Body of pancreas (tissue), 4 donors: ENCODE data around the gene ACCS. TPM values are rescaled to one million over a fixed set of nuclear protein-coding genes. Genes with fewer than 3 reads are reported as not detected.

ENCODE experiments used
- ATAC-seq: fragments of 150-250 bp; one replicate; pipeline ENCODE4 v1.9.1; 2016
- DNase-seq, 4 donors: peaks; one replicate each; pipeline ENCODE4 v3.0.0-alpha.2; 2019
- H3K27ac ChIP-seq, 4 donors: fragments of 200-600 bp; sonication (generic); 1 replicate in 3 of 4; 2 replicates in 1 of 4; pipeline versions ENCODE4 v1.5.1 to v1.6.1; 2016 to 2019; ENCODE audit warnings: mild to moderate bottlenecking in 1 of 4, mixed read lengths in 1 of 4, moderate library complexity in 1 of 4
- H3K27me3 ChIP-seq, 2 donors: fragments of 200-600 bp; sonication (generic); one replicate each; pipeline ENCODE4 v1.6.0; 2016; ENCODE audit warnings: mild to moderate bottlenecking in 1 of 2
- H3K36me3 ChIP-seq, 2 donors: fragments of 200-600 bp; sonication (generic); replicated peaks in 1 of 2; 2 replicates each; pipeline ENCODE4 v1.5.1; 2016; ENCODE audit warnings: low read depth in 2 of 2; ENCODE audit not compliant: insufficient read depth in 1 of 2
- H3K4me1 ChIP-seq: fragments of 200-600 bp; sonication (generic); one replicate; pipeline ENCODE4 v1.6.0; 2016
- H3K4me3 ChIP-seq, 2 donors: fragments of 200-600 bp; sonication (generic); 1 replicate in 1 of 2; 2 replicates in 1 of 2; pipeline ENCODE4 v1.5.1; 2016 to 2019
- H3K9me3 ChIP-seq, 3 donors: fragments of 200-600 bp; sonication (generic); 1 replicate in 2 of 3; 2 replicates in 1 of 3; pipeline ENCODE4 v1.5.1; 2016
- POLR2A ChIP-seq, 3 donors: fragments of 450-650 bp; IDR thresholded peaks; one replicate each; pipeline ENCODE4 v1.6.1; 2016; ENCODE audit warnings: antibody characterized with exemption in 3 of 3, mild to moderate bottlenecking in 2 of 3
- WGBS, 2 donors: methylation state at CpG; one replicate each; pipeline ENCODE4 v1.1.5; 2017; 5-methylcytosine and 5-hydroxymethylcytosine counted together
- intact Hi-C: fragments of 100-400 bp; cut with DNase I; formaldehyde crosslinking; loops from one replicate; pipeline ENCODE4 v1.15.1; 2023
- total RNA-seq, 2 donors: library from RNA; depleted of rRNA; stranded (reverse); fragments of >200 nt; gene quantifications; one replicate each; pipeline ENCODE4 v1.1.0, GENCODE V29; 2016
- TF ChIP-seq, protein P1 (sequence below), 7 experiments: fragments of 450-650 bp in 4 of 7; fragments of 200-600 bp in 3 of 7; sonication (generic) in 3 of 7; IDR thresholded peaks; one replicate each; pipeline ENCODE4 v1.5.1; 2016 to 2019; ENCODE audit warnings: antibody characterized with exemption in 7 of 7

Gene ACCS
- total RNA-seq, 2 donors from 2014 or later: 14.3 to 64.9 TPM

DNA sequence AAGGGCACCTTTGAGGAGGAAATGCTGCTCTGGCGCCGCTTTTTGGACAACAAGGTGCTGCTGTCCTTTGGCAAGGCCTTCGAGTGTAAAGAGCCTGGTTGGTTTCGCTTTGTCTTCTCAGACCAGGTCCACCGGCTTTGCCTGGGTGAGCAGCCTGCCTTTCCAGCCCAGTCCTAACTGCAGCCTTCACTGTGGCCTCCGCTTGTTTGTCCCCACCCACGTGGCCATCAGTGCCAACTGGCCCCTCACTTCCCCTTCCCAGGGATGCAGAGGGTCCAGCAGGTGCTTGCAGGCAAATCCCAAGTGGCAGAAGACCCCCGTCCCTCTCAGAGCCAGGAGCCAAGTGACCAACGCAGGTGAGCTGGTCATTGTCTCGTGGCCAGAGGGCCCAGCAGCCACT, 17.4 kb downstream of the ACCS start:
- no peaks in the 10 kb centered on the region for H3K4me1 ChIP-seq
- DNase-seq (no peak), ATAC-seq (no peak)
- no peaks in the 10 kb centered on the region for H3K27me3 ChIP-seq
- H3K36me3 ChIP-seq: peaks cover 0 to 3% of the 10 kb centered on the region in 2 donors
- H3K27ac ChIP-seq: no peak overlapping the region
- TF ChIP-seq, protein P1, sequence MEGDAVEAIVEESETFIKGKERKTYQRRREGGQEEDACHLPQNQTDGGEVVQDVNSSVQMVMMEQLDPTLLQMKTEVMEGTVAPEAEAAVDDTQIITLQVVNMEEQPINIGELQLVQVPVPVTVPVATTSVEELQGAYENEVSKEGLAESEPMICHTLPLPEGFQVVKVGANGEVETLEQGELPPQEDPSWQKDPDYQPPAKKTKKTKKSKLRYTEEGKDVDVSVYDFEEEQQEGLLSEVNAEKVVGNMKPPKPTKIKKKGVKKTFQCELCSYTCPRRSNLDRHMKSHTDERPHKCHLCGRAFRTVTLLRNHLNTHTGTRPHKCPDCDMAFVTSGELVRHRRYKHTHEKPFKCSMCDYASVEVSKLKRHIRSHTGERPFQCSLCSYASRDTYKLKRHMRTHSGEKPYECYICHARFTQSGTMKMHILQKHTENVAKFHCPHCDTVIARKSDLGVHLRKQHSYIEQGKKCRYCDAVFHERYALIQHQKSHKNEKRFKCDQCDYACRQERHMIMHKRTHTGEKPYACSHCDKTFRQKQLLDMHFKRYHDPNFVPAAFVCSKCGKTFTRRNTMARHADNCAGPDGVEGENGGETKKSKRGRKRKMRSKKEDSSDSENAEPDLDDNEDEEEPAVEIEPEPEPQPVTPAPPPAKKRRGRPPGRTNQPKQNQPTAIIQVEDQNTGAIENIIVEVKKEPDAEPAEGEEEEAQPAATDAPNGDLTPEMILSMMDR (IDR thresholded peaks at IDR 0.05): no peak
- no peak for TF ChIP-seq POLR2A (IDR thresholded peaks at IDR 0.05)
- no peaks in the 10 kb centered on the region for H3K9me3 ChIP-seq
- WGBS, 2 donors: 83 to 96% methylated on average over 9 to 10 of the region's 10 CpGs
- intact Hi-C loops: no loop called here
- no peak overlapping the region for H3K4me3 ChIP-seq

DNA sequence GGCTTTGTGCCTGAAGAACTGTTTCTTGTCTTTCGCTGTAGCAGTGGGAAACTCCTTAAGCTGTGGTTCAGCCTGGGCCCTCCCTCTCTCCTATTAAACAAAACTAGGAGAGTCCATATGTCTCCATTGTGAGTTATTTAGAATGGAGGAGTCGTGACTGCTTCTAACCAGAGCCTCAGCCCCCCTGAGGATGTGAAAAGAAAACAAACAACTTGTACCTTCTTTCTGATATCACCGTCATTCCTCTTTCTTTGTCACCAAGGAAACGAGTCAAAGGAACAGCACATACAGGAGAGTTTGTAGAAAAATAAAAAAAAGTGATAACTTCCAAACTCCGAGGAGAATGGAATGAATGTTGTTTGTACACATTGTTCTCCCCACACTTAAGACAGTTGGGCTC, 17.8 kb downstream of the ACCS start:
- ATAC-seq: no peak
- no peak overlapping the region for H3K27ac ChIP-seq
- no peaks in the 10 kb centered on the region for H3K36me3 ChIP-seq
- no peak for TF ChIP-seq POLR2A (IDR thresholded peaks at IDR 0.05)
- TF ChIP-seq, protein P1 (IDR thresholded peaks at IDR 0.05): no peak
- 78 to 89% methylated on average over 5 of the region's 5 CpGs for WGBS, 2 donors
- H3K9me3 ChIP-seq: no peaks in the 10 kb centered on the region
- intact Hi-C loops: no loop called here
- H3K4me1 ChIP-seq: no peaks in the 10 kb centered on the region
- no peak overlapping the region for H3K4me3 ChIP-seq
- no peak for DNase-seq
- H3K27me3 ChIP-seq: no peaks in the 10 kb centered on the region

DNA sequence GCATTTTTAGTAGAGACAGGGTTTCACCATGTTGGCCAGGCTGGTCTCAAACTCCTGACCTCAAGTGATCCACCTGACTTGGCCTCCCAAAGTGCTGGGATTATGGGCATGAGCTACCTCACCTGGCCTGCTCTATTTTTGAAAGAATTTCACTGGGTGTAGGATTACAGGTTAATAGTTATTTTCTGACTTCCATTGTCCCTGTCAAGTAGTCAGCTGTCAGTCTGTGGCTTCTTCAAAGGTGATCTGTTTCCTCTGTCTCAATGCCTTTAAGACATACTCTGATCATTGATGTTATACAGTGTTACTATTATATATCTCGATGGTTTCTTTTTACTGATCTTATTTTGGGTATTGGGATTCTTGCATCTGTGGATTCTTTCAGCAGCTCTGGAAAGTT, 19.3 kb downstream of the ACCS start:
- DNase-seq: no peak
- no peak for TF ChIP-seq POLR2A (IDR thresholded peaks at IDR 0.05)
- TF ChIP-seq, protein P1 (IDR thresholded peaks at IDR 0.05): no peak
- no peak overlapping the region for H3K4me3 ChIP-seq
- 95 to 100% methylated on average over 1 of the region's 1 CpG for WGBS, 2 donors
- no peak overlapping the region for H3K27ac ChIP-seq
- no peaks in the 10 kb centered on the region for H3K36me3 ChIP-seq
- no peaks in the 10 kb centered on the region for H3K9me3 ChIP-seq
- no peaks in the 10 kb centered on the region for H3K4me1 ChIP-seq
- ATAC-seq: no peak
- no peaks in the 10 kb centered on the region for H3K27me3 ChIP-seq
- intact Hi-C loops: no loop called here

DNA sequence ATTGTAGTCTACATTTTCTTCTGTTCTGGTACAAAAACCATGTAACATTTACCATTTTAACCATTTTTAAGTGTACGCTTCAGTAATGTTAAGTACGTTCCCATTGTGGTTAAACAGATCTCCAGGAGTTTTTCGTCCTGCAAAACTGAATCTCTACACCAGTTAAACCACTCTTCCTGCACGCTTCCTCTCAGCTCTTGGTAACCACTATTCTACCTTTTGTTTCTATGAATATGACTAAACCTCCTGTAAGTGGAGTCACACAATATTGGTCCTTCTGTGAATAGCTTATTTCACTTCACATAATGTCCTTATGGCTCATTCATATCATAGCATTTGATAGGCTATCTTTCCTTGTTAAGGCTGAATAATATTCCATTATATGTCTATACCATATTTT, 22.3 kb downstream of the ACCS start:
- no peak for TF ChIP-seq POLR2A (IDR thresholded peaks at IDR 0.05)
- TF ChIP-seq, protein P1 (IDR thresholded peaks at IDR 0.05): no peak
- no peaks in the 10 kb centered on the region for H3K4me1 ChIP-seq
- WGBS, 2 donors: 79 to 97% methylated on average over 4 of the region's 4 CpGs

DNA sequence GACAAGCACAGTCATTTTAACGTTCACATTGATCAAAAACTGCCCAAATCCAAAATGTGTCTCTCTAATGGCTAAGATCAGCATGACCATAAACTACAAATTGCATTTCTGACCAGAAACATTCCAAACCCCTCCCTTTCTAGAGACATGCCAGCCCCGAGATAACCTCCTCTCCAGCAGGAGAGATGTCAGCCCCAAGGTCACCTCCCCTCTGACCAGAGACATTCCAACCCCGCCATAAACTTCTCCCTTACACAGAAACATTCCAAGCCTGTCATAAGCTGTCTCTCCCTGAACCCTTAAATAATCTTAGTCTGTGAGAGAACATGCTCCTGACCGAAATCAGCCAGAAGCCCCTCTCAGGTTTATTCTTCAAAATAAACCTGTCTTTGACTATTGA, 22.8 kb downstream of the ACCS start:
- H3K27ac ChIP-seq: no peak overlapping the region
- WGBS, 2 donors: 89 to 94% methylated on average over 4 of the region's 4 CpGs
- no peaks in the 10 kb centered on the region for H3K4me1 ChIP-seq
- no peaks in the 10 kb centered on the region for H3K36me3 ChIP-seq
- intact Hi-C loops: no loop called here
- DNase-seq: no peak
- no peaks in the 10 kb centered on the region for H3K9me3 ChIP-seq
- no peak for ATAC-seq
- no peak overlapping the region for H3K4me3 ChIP-seq
- TF ChIP-seq, protein P1 (IDR thresholded peaks at IDR 0.05): no peak
- no peak for TF ChIP-seq POLR2A (IDR thresholded peaks at IDR 0.05)
- H3K27me3 ChIP-seq: no peaks in the 10 kb centered on the region

More for the DNA sequence above, 22.3 kb downstream of the ACCS start:
- intact Hi-C loops: no loop called here
- Histone ChIP-seq H3K9me3 (no peaks in the 10 kb centered on the region), H3K27ac (no peak overlapping the region), H3K27me3 (no peaks in the 10 kb centered on the region), H3K36me3 (no peaks in the 10 kb centered on the region), H3K4me3 (no peak overlapping the region)
- DNase-seq (no peak), ATAC-seq (no peak)
